H1 (cell line): ENCODE measurements around the gene PIEZO1. TPM values are rescaled to one million over a fixed set of nuclear protein-coding genes. Genes with fewer than 3 reads are reported as not detected.

Experiments
- CTCF ChIA-PET: fragments of 300-600 bp; sonication (Branson Sonifier 250); formaldehyde crosslinking; loops from one replicate; lab custom pipeline; 2021; ENCODE audit not compliant: partially characterized antibody; lab: Charles Lee
- POLR2A ChIA-PET: fragments of 300-600 bp; sonication (Branson Sonifier 250); formaldehyde crosslinking; loops from one replicate; lab custom pipeline; 2021; ENCODE audit warnings: inconsistent platforms; ENCODE audit not compliant: partially characterized antibody; lab: Charles Lee
- DNase-seq, 2 experiments: peaks; one replicate each; pipeline versions ENCODE4 v3.0.0 to v3.0.0-alpha.2; 2010 to 2022; ENCODE audit warnings: low spot score in 2 of 2, low read depth in 1 of 2, mixed read lengths in 1 of 2
- FAIRE-seq: peaks from 2 replicates; lab custom pipeline; 2011; peaks lifted over from hg19 to GRCh38; lab: Jason Lieb, UNC
- H2AFZ ChIP-seq: 2 replicates; pipeline ENCODE4 v1.8.1; 2012; ENCODE audit warnings: low read length, inconsistent platforms
- H2AK5ac ChIP-seq: 2 replicates; pipeline ENCODE4 v1.6.1; 2013; ENCODE audit warnings: low read depth, low read length
- H2BK120ac ChIP-seq: replicated peaks from 2 replicates; pipeline ENCODE3; 2013; ENCODE audit warnings: low read depth, low read length, inconsistent platforms
- H2BK12ac ChIP-seq: 2 replicates; pipeline ENCODE4 v1.6.1; 2013; ENCODE audit warnings: low read depth, low read length
- H2BK15ac ChIP-seq: 2 replicates; pipeline ENCODE4 v1.6.1; 2013; ENCODE audit warnings: low read length
- H2BK20ac ChIP-seq: 2 replicates; pipeline ENCODE4 v1.6.1; 2013; ENCODE audit warnings: low read length
- H2BK5ac ChIP-seq: 2 replicates; pipeline ENCODE4 v1.6.1; 2013; ENCODE audit warnings: low read depth, low read length
- H3K14ac ChIP-seq: 2 replicates; pipeline ENCODE4 v1.6.1; 2013; ENCODE audit warnings: inconsistent platforms; ENCODE audit not compliant: insufficient read length
- H3K18ac ChIP-seq: 2 replicates; pipeline ENCODE4 v1.6.1; 2013; ENCODE audit warnings: low read length; ENCODE audit errors: extremely low read depth
- H3K23ac ChIP-seq: 2 replicates; pipeline ENCODE4 v1.6.1; 2013; ENCODE audit warnings: inconsistent platforms; ENCODE audit not compliant: insufficient read length
- H3K23me2 ChIP-seq: 2 replicates; pipeline ENCODE4 v1.6.1; 2013; ENCODE audit warnings: low read depth, low read length
- H3K27ac ChIP-seq: 2 replicates; pipeline ENCODE4 v1.6.1; 2011; ENCODE audit warnings: low read depth, low read length, inconsistent platforms
- H3K27me3 ChIP-seq, 4 experiments: replicated peaks in 1 of 4; 1 replicate in 1 of 4; 2 replicates in 3 of 4; pipeline versions ENCODE4 v1.6.1 to v1.8.1; 2011 to 2013; ENCODE audit warnings: low read length in 3 of 4, mild to moderate bottlenecking in 3 of 4, inconsistent platforms in 2 of 4, mixed read lengths in 2 of 4, moderate library complexity in 1 of 4; ENCODE audit not compliant: control insufficient read depth in 3 of 4, insufficient read depth in 3 of 4; ENCODE audit errors: extremely low read depth in 1 of 4
- H3K36me3 ChIP-seq, 4 experiments: 2 replicates each; pipeline versions ENCODE4 v1.6.1 to v1.8.1; 2011 to 2013; ENCODE audit warnings: mild to moderate bottlenecking in 4 of 4, low read length in 3 of 4, moderate library complexity in 2 of 4, control low read depth in 1 of 4, inconsistent platforms in 1 of 4; ENCODE audit not compliant: insufficient read depth in 4 of 4, control insufficient read depth in 2 of 4
- H3K4ac ChIP-seq: replicated peaks from 2 replicates; pipeline ENCODE3; 2013; ENCODE audit warnings: low read length, low read depth, mixed read lengths, inconsistent platforms; ENCODE audit not compliant: insufficient read length
- H3K4me1 ChIP-seq, 4 experiments: replicated peaks in 1 of 4; 1 replicate in 1 of 4; 2 replicates in 3 of 4; pipeline versions ENCODE4 v1.6.1 to v1.8.1; 2011 to 2013; ENCODE audit warnings: low read length in 3 of 4, inconsistent platforms in 2 of 4, mixed read lengths in 1 of 4; ENCODE audit not compliant: insufficient read depth in 4 of 4, control insufficient read depth in 3 of 4
- H3K4me2 ChIP-seq, 2 experiments: 2 replicates each; pipeline versions ENCODE4 v1.6.1 to v1.8.1; 2011 to 2013; ENCODE audit warnings: low read depth in 2 of 2, low read length in 2 of 2, control low read depth in 1 of 2, inconsistent platforms in 1 of 2, mild to moderate bottlenecking in 1 of 2; ENCODE audit not compliant: insufficient read depth in 1 of 2
- H3K4me3 ChIP-seq, 4 experiments: fragments of 200-600, 300-600 bp in 1 of 4; sonication (generic), shearing (Covaris generic), sonication (Bioruptor Twin) in 1 of 4; 2 replicates each; pipeline versions ENCODE4 v1.5.1 to v1.8.1; 2011 to 2016; ENCODE audit warnings: low read length in 4 of 4, low read depth in 3 of 4, control low read depth in 2 of 4, inconsistent platforms in 2 of 4, mild to moderate bottlenecking in 2 of 4, mixed read lengths in 1 of 4, moderate library complexity in 1 of 4; ENCODE audit not compliant: insufficient read depth in 2 of 4; ENCODE audit errors: extremely low read depth in 1 of 4
- H3K56ac ChIP-seq: replicated peaks from 2 replicates; pipeline ENCODE3; 2013; ENCODE audit warnings: low read depth, mild to moderate bottlenecking, mixed read lengths, low read length, inconsistent platforms; ENCODE audit not compliant: insufficient read length
- H3K79me1 ChIP-seq: 2 replicates; pipeline ENCODE4 v1.6.1; 2013; ENCODE audit warnings: low read depth, low read length, control low read depth
- H3K79me2 ChIP-seq, 2 experiments: 2 replicates each; pipeline versions ENCODE4 v1.6.1 to v1.8.1; 2012 to 2013; ENCODE audit warnings: low read length in 2 of 2, mild to moderate bottlenecking in 2 of 2, inconsistent platforms in 1 of 2; ENCODE audit not compliant: insufficient read depth in 2 of 2, control insufficient read depth in 1 of 2
- H3K9ac ChIP-seq, 4 experiments: replicated peaks in 1 of 4; 1 replicate in 1 of 4; 2 replicates in 3 of 4; pipeline versions ENCODE4 v1.6.1 to v1.8.1; 2011 to 2013; ENCODE audit warnings: low read depth in 3 of 4, low read length in 3 of 4, control low read depth in 2 of 4, mild to moderate bottlenecking in 2 of 4, moderate library complexity in 2 of 4, inconsistent platforms in 1 of 4; ENCODE audit errors: extremely low read depth in 1 of 4
- H3K9me3 ChIP-seq, 2 experiments: 2 replicates each; pipeline versions ENCODE4 v1.6.1 to v1.8.1; 2012 to 2013; ENCODE audit warnings: mild to moderate bottlenecking in 2 of 2, moderate library complexity in 2 of 2, control low read depth in 1 of 2, inconsistent platforms in 1 of 2, low read depth in 1 of 2, low read length in 1 of 2, mixed read lengths in 1 of 2; ENCODE audit not compliant: insufficient read depth in 2 of 2
- H4K20me1 ChIP-seq, 2 experiments: replicated peaks in 1 of 2; 2 replicates each; pipeline versions ENCODE3 to v1.8.1; 2011 to 2013; ENCODE audit warnings: inconsistent platforms in 2 of 2, low read length in 2 of 2, mild to moderate bottlenecking in 1 of 2; ENCODE audit not compliant: insufficient read depth in 2 of 2, control insufficient read depth in 1 of 2
- H4K5ac ChIP-seq: 2 replicates; pipeline ENCODE4 v1.6.1; 2013; ENCODE audit warnings: low read length, low read depth, mixed read lengths, inconsistent platforms; ENCODE audit not compliant: insufficient read length
- H4K8ac ChIP-seq: 2 replicates; pipeline ENCODE4 v1.8.0; 2013; ENCODE audit warnings: mild to moderate bottlenecking, moderate library complexity, low read length, inconsistent platforms; ENCODE audit not compliant: insufficient read depth; ENCODE audit errors: extremely low read depth
- H4K91ac ChIP-seq: replicated peaks from 2 replicates; pipeline ENCODE3; 2013; ENCODE audit warnings: low read length, mixed read lengths, inconsistent platforms; ENCODE audit not compliant: insufficient read length
- CBX5 ChIP-seq: fragments of 300-800, 300-1000 bp; sonication (generic); IDR thresholded peaks from 2 replicates; pipeline ENCODE4 v1.7.1; 2016; ENCODE audit warnings: antibody characterized with exemption, low read length, low read depth
- CTBP2 ChIP-seq: IDR thresholded peaks from 2 replicates; pipeline ENCODE4 v1.7.0; 2011; ENCODE audit warnings: borderline replicate concordance, mild to moderate bottlenecking, moderate library complexity, mixed read lengths, low read length; ENCODE audit not compliant: insufficient read depth, insufficient read length
- CTCF ChIP-seq, 3 experiments: IDR thresholded peaks; 1 replicate in 2 of 3; 2 replicates in 1 of 3; pipeline versions ENCODE4 v1.5.1 to v1.6.1; 2011; ENCODE audit warnings: low read length in 3 of 3, mild to moderate bottlenecking in 3 of 3, inconsistent platforms in 2 of 3, low read depth in 1 of 3, moderate library complexity in 1 of 3; ENCODE audit not compliant: insufficient read depth in 1 of 3; ENCODE audit errors: control extremely low read depth in 1 of 3
- JUND ChIP-seq: IDR thresholded peaks from 2 replicates; pipeline ENCODE4 v1.6.1; 2011; ENCODE audit warnings: mild to moderate bottlenecking, improper control_type of control experiment, low read length
- KDM1A ChIP-seq: fragments of 200-600, 300-600 bp; sonication (generic); IDR thresholded peaks from 2 replicates; pipeline ENCODE4 v1.7.1; 2016; ENCODE audit warnings: mild to moderate bottlenecking, low read length, borderline replicate concordance
- KDM5A ChIP-seq: fragments of 200-600 bp; IDR thresholded peaks from 2 replicates; pipeline ENCODE4 v1.7.1; 2012; ENCODE audit warnings: mild to moderate bottlenecking, low read length, inconsistent platforms, mixed read lengths
- NRF1 ChIP-seq: IDR thresholded peaks from 2 replicates; pipeline ENCODE4 v1.6.1; 2011; ENCODE audit warnings: mild to moderate bottlenecking, low read depth, low read length, improper control_type of control experiment
- PHF8 ChIP-seq: fragments of 200-600 bp; sonication (generic); conservative IDR thresholded peaks from 2 replicates; pipeline ENCODE4 v1.7.1; 2012; ENCODE audit warnings: low read depth, mild to moderate bottlenecking, inconsistent platforms, low read length, moderate library complexity
- POLR2AphosphoS5 ChIP-seq: IDR thresholded peaks from 2 replicates; pipeline ENCODE4 v1.6.1; 2011; ENCODE audit warnings: low read depth, low read length
- RNF2 ChIP-seq: fragments of 200-900, 300-1000 bp; sonication (generic); IDR thresholded peaks from 2 replicates; pipeline ENCODE4 v1.7.1; 2016; ENCODE audit warnings: borderline replicate concordance, low read depth, mild to moderate bottlenecking, antibody characterized with exemption, low read length; ENCODE audit not compliant: poor library complexity, severe bottlenecking; ENCODE audit errors: missing control alignments
- SIRT6 ChIP-seq: IDR thresholded peaks from one replicate; pipeline ENCODE4 v1.7.1; 2012; ENCODE audit warnings: low read length, inconsistent platforms
- WGBS, 2 experiments: shearing (Covaris generic) in 1 of 2; methylation state at CpG; one replicate each; pipeline versions ENCODE4 v1.1.6 to v1.1.7; 2013 to 2015; ENCODE audit warnings: low lambda C conversion rate in 2 of 2, mixed read lengths in 2 of 2, inconsistent platforms in 1 of 2, low coverage in 1 of 2, missing lambda C conversion rate in 1 of 2; ENCODE audit not compliant: insufficient replicate concordance in 2 of 2, insufficient coverage in 1 of 2, insufficient read length in 1 of 2; ENCODE audit errors: extremely low coverage in 1 of 2, missing lambda C conversion rate in 1 of 2; 5-methylcytosine and 5-hydroxymethylcytosine counted together
- polyA plus RNA-seq, 7 experiments: library from polyadenylated mRNA; depleted of rRNA in 3 of 7; stranded (reverse) in 5 of 7; unstranded in 2 of 7; fragments of >200 nt in 5 of 7; fragments of 200-250 nt in 2 of 7; gene quantifications; 1 replicate in 5 of 7; 2 replicates in 1 of 7; 4 replicates in 1 of 7; pipeline versions ENCODE4 v1.2.1 to v1.2.3, GENCODE V29; 2011 to 2013; ENCODE audit warnings: missing spikeins in 2 of 7, mixed read lengths in 2 of 7
- total RNA-seq: library from RNA; stranded (reverse); fragmentation: NEBNext Ultra II Directional; extraction: Animal tissue kit (Norgen Biotek cat#: 25700); gene quantifications from 2 replicates; pipeline ENCODE4 v1.2.1, GENCODE V29; 2021

PIEZO1 gene
- total and polyA plus RNA-seq, 2 of the 8 experiments (the other 6 are each of a cell fraction or from before 2014, with no cell fraction given), result 42.3 to 67.5 TPM

- no peak overlapping the region for H2BK20ac ChIP-seq
- no peak overlapping the region for H3K27ac ChIP-seq
- no peak overlapping the region for H2BK120ac ChIP-seq
- H3K9ac ChIP-seq, result no peak overlapping the region
- WGBS, 2 experiments, result 99% methylated on average over 17 of the region's 17 CpGs; no CpG with 5 or more reads in 1 of the 2 experiments
- H2AK5ac ChIP-seq, result no peak overlapping the region
- no peaks in the 10 kb centered on the region for H3K9me3 ChIP-seq
- no peaks in the 10 kb centered on the region for H3K79me1 ChIP-seq
- H2BK15ac ChIP-seq, result no peak overlapping the region
- H3K18ac ChIP-seq, result no peak overlapping the region
- no peak overlapping the region for H3K4ac ChIP-seq
- H3K4me1 ChIP-seq, result no peaks in the 10 kb centered on the region
- H3K23me2 ChIP-seq, result no peaks in the 10 kb centered on the region
- no peak overlapping the region for H3K4me2 ChIP-seq
- ChIA-PET CTCF (interaction anchor here (1.3 to 4.5 kb wide), 4 partner anchors 16 to 48 kb away, joined by 3 to 24 read pairs (median 6); no protein-coding TSS in a partner anchor), POLR2A (interaction anchor here (0.9 to 1.4 kb wide), 2 partner anchors 10 to 14 kb away, joined by 3 to 6 read pairs; no protein-coding TSS in a partner anchor)
- H3K36me3 ChIP-seq, result peaks cover 2 to 31% (median 14%) of the 10 kb centered on the region in 4 experiments; a peak in 6 of 8 replicates
- H3K4me3 ChIP-seq, result no peak overlapping the region
- DNase-seq (no peak), FAIRE-seq (no peak)
- H2BK12ac ChIP-seq, result no peak overlapping the region
- H4K20me1 ChIP-seq, result peaks cover 0 to 15% of the 10 kb centered on the region in 2 experiments
- no peak overlapping the region for H4K8ac ChIP-seq
- H3K14ac ChIP-seq, result no peak overlapping the region
- no peak overlapping the region for H4K5ac ChIP-seq
- no peak overlapping the region for H4K91ac ChIP-seq
- H2AFZ ChIP-seq, result no peak overlapping the region
- no peak overlapping the region for H2BK5ac ChIP-seq
- no peaks in the 10 kb centered on the region for H3K27me3 ChIP-seq
- H3K56ac ChIP-seq, result no peak overlapping the region
- no peak overlapping the region for H3K23ac ChIP-seq
- no peaks in the 10 kb centered on the region for H3K79me2 ChIP-seq
- TF ChIP-seq CTBP2 (no peak), KDM1A (no peak), NRF1 (no peak), JUND (no peak), CBX5 (no peak), RNF2 (no peak), PHF8 (no peak), SIRT6 (no peak), CTCF (IDR thresholded peaks at IDR 0.05; ENCODE audit: control extremely low read depth in 1 of 3, insufficient read depth in 1 of 3, low read depth in 1 of 3, low read length in 3 of 3) (no peak), POLR2AphosphoS5 (no peak), KDM5A (no peak)
Measured at GRCh38 chr16:88721236-88721635, 63.8 kb downstream of the PIEZO1 start.
